Natural killer cell treated with Interleukin-12 subunit alpha and Interleukin-12 subunit beta and Interleukin-15 and Interleukin-18, amount 100 ng/mL, for 72 hours (primary cell): ENCODE data around the gene PGM1. TPM values are rescaled to one million over a fixed set of nuclear protein-coding genes. Genes with fewer than 3 reads are reported as not detected.

ENCODE experiments used
- ATAC-seq, 2 donors: fragments of 150-1000 bp; cut with Tn5 transposase in 1 of 2; sonication (Bioruptor Pico), chemical (Tn5 transposase) in 1 of 2; 2 replicates each; pipeline ENCODE4 v1.10.0; 2021
- DNase-seq: peaks from one replicate; pipeline ENCODE4 v3.0.0; 2022; ENCODE audit warnings: low spot score
- H3K27ac Mint-ChIP-seq, 2 donors: 1 replicate in 1 of 2; 2 replicates in 1 of 2; pipeline ENCODE4 v1.8.0; 2022; ENCODE audit warnings: mixed read lengths in 2 of 2, mild to moderate bottlenecking in 1 of 2, moderate library complexity in 1 of 2
- H3K27me3 Mint-ChIP-seq, 2 donors: 1 replicate in 1 of 2; 2 replicates in 1 of 2; pipeline ENCODE4 v1.8.0; 2022; ENCODE audit warnings: mixed read lengths in 2 of 2
- H3K36me3 Mint-ChIP-seq: one replicate; pipeline ENCODE4 v1.8.0; 2022; ENCODE audit warnings: mixed read lengths
- H3K4me1 Mint-ChIP-seq, 2 donors: 1 replicate in 1 of 2; 2 replicates in 1 of 2; pipeline ENCODE4 v1.8.0; 2022; ENCODE audit warnings: low read depth in 2 of 2, mixed read lengths in 2 of 2, mild to moderate bottlenecking in 1 of 2
- H3K4me3 Mint-ChIP-seq: one replicate; pipeline ENCODE4 v1.8.0; 2022; ENCODE audit warnings: mixed read lengths
- H3K9me3 Mint-ChIP-seq: 2 replicates; pipeline ENCODE4 v1.8.0; 2022; ENCODE audit warnings: mixed read lengths
- total RNA-seq, 2 donors: library from RNA; stranded (reverse); gene quantifications; one replicate each; pipeline ENCODE4 v1.2.3, GENCODE V29; 2022

The PGM1 gene
- total RNA-seq, 2 donors from 2014 or later, result 43.7 to 54.6 TPM

GRCh38 chr1:63670164-63670563 lies 77.0 kb downstream of the PGM1 start:
- H3K27ac Mint-ChIP-seq, result no peak overlapping the region
- H3K9me3 Mint-ChIP-seq, result no peaks in the 10 kb centered on the region
- H3K36me3 Mint-ChIP-seq, result no peaks in the 10 kb centered on the region
- no peak overlapping the region for H3K4me3 Mint-ChIP-seq
- DNase-seq, result no peak
- H3K27me3 Mint-ChIP-seq, result no peaks in the 10 kb centered on the region
- no peak for ATAC-seq
- H3K4me1 Mint-ChIP-seq, result no peaks in the 10 kb centered on the region

GRCh38 chr1:63671514-63671913 lies 78.3 kb downstream of the PGM1 start:
- H3K36me3 Mint-ChIP-seq, result no peaks in the 10 kb centered on the region
- ATAC-seq, result no peak
- no peaks in the 10 kb centered on the region for H3K9me3 Mint-ChIP-seq

GRCh38 chr1:63674238-63674864 lies 81.1 kb downstream of the PGM1 start:
- no peak overlapping the region for H3K27ac Mint-ChIP-seq
- no peak for DNase-seq
- no peak overlapping the region for H3K4me3 Mint-ChIP-seq
- no peaks in the 10 kb centered on the region for H3K27me3 Mint-ChIP-seq
- no peaks in the 10 kb centered on the region for H3K4me1 Mint-ChIP-seq
- no peaks in the 10 kb centered on the region for H3K9me3 Mint-ChIP-seq
- peak in 1 of 2 donors; percentile 49 for ATAC-seq
- H3K36me3 Mint-ChIP-seq, result no peaks in the 10 kb centered on the region

More at GRCh38 chr1:63671514-63671913, 78.3 kb downstream of the PGM1 start:
- H3K27ac Mint-ChIP-seq, result no peak overlapping the region
- H3K4me3 Mint-ChIP-seq, result no peak overlapping the region
- no peaks in the 10 kb centered on the region for H3K4me1 Mint-ChIP-seq
- no peak for DNase-seq
- no peaks in the 10 kb centered on the region for H3K27me3 Mint-ChIP-seq

GRCh38 chr1:63674865-63675419 lies 81.7 kb downstream of the PGM1 start:
- ATAC-seq, result no peak
- Mint-ChIP-seq H3K9me3 (no peaks in the 10 kb centered on the region), H3K4me3 (no peak overlapping the region), H3K27me3 (no peaks in the 10 kb centered on the region), H3K36me3 (no peaks in the 10 kb centered on the region), H3K4me1 (no peaks in the 10 kb centered on the region), H3K27ac (no peak overlapping the region)
- no peak for DNase-seq

- Mint-ChIP-seq H3K36me3 (no peaks in the 10 kb centered on the region), H3K4me3 (no peak overlapping the region), H3K9me3 (no peaks in the 10 kb centered on the region), H3K27ac (no peak overlapping the region), H3K4me1 (no peaks in the 10 kb centered on the region), H3K27me3 (no peaks in the 10 kb centered on the region)
- ATAC-seq (no peak), DNase-seq (no peak)
These were observed 82.3 kb downstream of the PGM1 start for GRCh38 chr1:63675420-63675931.

GRCh38 chr1:63677497-63677896 lies 84.3 kb downstream of the PGM1 start:
- DNase-seq (no peak), ATAC-seq (no peak)
- H3K4me1 Mint-ChIP-seq, result no peaks in the 10 kb centered on the region
- H3K4me3 Mint-ChIP-seq, result no peak overlapping the region
- H3K9me3 Mint-ChIP-seq, result no peaks in the 10 kb centered on the region
- no peak overlapping the region for H3K27ac Mint-ChIP-seq
- H3K27me3 Mint-ChIP-seq, result no peaks in the 10 kb centered on the region
- H3K36me3 Mint-ChIP-seq, result no peaks in the 10 kb centered on the region

- H3K4me3 Mint-ChIP-seq, result no peak overlapping the region
- no peaks in the 10 kb centered on the region for H3K27me3 Mint-ChIP-seq
- H3K27ac Mint-ChIP-seq, result no peak overlapping the region
- no peak for ATAC-seq
- no peaks in the 10 kb centered on the region for H3K9me3 Mint-ChIP-seq
- no peaks in the 10 kb centered on the region for H3K4me1 Mint-ChIP-seq
- H3K36me3 Mint-ChIP-seq, result no peaks in the 10 kb centered on the region
- no peak for DNase-seq
These were observed 85.0 kb downstream of the PGM1 start for GRCh38 chr1:63678200-63678599.

- no peak overlapping the region for H3K4me3 Mint-ChIP-seq
- no peaks in the 10 kb centered on the region for H3K36me3 Mint-ChIP-seq
- H3K4me1 Mint-ChIP-seq, result no peaks in the 10 kb centered on the region
- no peaks in the 10 kb centered on the region for H3K9me3 Mint-ChIP-seq
- H3K27ac Mint-ChIP-seq, result no peak overlapping the region
- DNase-seq (no peak), ATAC-seq (no peak)
- H3K27me3 Mint-ChIP-seq, result no peaks in the 10 kb centered on the region
These were observed 85.9 kb downstream of the PGM1 start for GRCh38 chr1:63679076-63679475.

- no peaks in the 10 kb centered on the region for H3K27me3 Mint-ChIP-seq
- no peaks in the 10 kb centered on the region for H3K9me3 Mint-ChIP-seq
- H3K4me1 Mint-ChIP-seq, result no peaks in the 10 kb centered on the region
- no peak overlapping the region for H3K27ac Mint-ChIP-seq
- ATAC-seq (no peak), DNase-seq (no peak)
- H3K4me3 Mint-ChIP-seq, result no peak overlapping the region
- no peaks in the 10 kb centered on the region for H3K36me3 Mint-ChIP-seq
These were observed 86.4 kb downstream of the PGM1 start for GRCh38 chr1:63679589-63679988.

GRCh38 chr1:63682936-63683335 lies 89.7 kb downstream of the PGM1 start:
- Mint-ChIP-seq H3K4me1 (no peaks in the 10 kb centered on the region), H3K27ac (no peak overlapping the region), H3K27me3 (peaks cover 6 to 10% of the 10 kb centered on the region in 2 donors), H3K36me3 (no peaks in the 10 kb centered on the region), H3K4me3 (no peak overlapping the region), H3K9me3 (no peaks in the 10 kb centered on the region)
- DNase-seq (no peak), ATAC-seq (no peak)

GRCh38 chr1:63683759-63684158 lies 90.5 kb downstream of the PGM1 start:
- Mint-ChIP-seq H3K4me3 (no peak overlapping the region), H3K36me3 (no peaks in the 10 kb centered on the region), H3K4me1 (no peaks in the 10 kb centered on the region), H3K9me3 (no peaks in the 10 kb centered on the region), H3K27ac (no peak overlapping the region), H3K27me3 (peaks cover 6 to 10% of the 10 kb centered on the region in 2 donors)
- DNase-seq (no peak), ATAC-seq (no peak)

- ATAC-seq (no peak), DNase-seq (no peak)
- Mint-ChIP-seq H3K27me3 (peaks cover 8 to 10% of the 10 kb centered on the region in 2 donors), H3K4me1 (no peaks in the 10 kb centered on the region), H3K27ac (no peak overlapping the region), H3K9me3 (no peaks in the 10 kb centered on the region), H3K36me3 (no peaks in the 10 kb centered on the region), H3K4me3 (no peak overlapping the region)
These were observed 93.5 kb downstream of the PGM1 start for GRCh38 chr1:63686696-63687095.

- no peak for DNase-seq
- no peak for ATAC-seq
- H3K27ac Mint-ChIP-seq, result no peak overlapping the region
These were observed 95.2 kb downstream of the PGM1 start for GRCh38 chr1:63688302-63688890.

GRCh38 chr1:63690966-63691700 lies 97.9 kb downstream of the PGM1 start:
- no peaks in the 10 kb centered on the region for H3K9me3 Mint-ChIP-seq
- H3K4me1 Mint-ChIP-seq, result no peaks in the 10 kb centered on the region
- ATAC-seq (no peak), DNase-seq (no peak)
- no peaks in the 10 kb centered on the region for H3K36me3 Mint-ChIP-seq
- no peak overlapping the region for H3K4me3 Mint-ChIP-seq
- no peak overlapping the region for H3K27ac Mint-ChIP-seq
- H3K27me3 Mint-ChIP-seq, result peaks cover 8 to 10% of the 10 kb centered on the region in 2 donors

More at GRCh38 chr1:63688302-63688890, 95.2 kb downstream of the PGM1 start:
- Mint-ChIP-seq H3K4me3 (no peak overlapping the region), H3K9me3 (no peaks in the 10 kb centered on the region), H3K36me3 (no peaks in the 10 kb centered on the region), H3K4me1 (no peaks in the 10 kb centered on the region), H3K27me3 (peaks cover 8 to 10% of the 10 kb centered on the region in 2 donors)
